Measurements from ENCODE around the gene CHST15. TPM values are rescaled to one million over a fixed set of nuclear protein-coding genes. Genes with fewer than 3 reads are reported as not detected.

CHST15 gene
- total and polyA plus RNA-seq, 2 of the 8 experiments (the other 6 are each of a cell fraction or from before 2014, with no cell fraction given): 8.8 to 9.1 TPM

DNA sequence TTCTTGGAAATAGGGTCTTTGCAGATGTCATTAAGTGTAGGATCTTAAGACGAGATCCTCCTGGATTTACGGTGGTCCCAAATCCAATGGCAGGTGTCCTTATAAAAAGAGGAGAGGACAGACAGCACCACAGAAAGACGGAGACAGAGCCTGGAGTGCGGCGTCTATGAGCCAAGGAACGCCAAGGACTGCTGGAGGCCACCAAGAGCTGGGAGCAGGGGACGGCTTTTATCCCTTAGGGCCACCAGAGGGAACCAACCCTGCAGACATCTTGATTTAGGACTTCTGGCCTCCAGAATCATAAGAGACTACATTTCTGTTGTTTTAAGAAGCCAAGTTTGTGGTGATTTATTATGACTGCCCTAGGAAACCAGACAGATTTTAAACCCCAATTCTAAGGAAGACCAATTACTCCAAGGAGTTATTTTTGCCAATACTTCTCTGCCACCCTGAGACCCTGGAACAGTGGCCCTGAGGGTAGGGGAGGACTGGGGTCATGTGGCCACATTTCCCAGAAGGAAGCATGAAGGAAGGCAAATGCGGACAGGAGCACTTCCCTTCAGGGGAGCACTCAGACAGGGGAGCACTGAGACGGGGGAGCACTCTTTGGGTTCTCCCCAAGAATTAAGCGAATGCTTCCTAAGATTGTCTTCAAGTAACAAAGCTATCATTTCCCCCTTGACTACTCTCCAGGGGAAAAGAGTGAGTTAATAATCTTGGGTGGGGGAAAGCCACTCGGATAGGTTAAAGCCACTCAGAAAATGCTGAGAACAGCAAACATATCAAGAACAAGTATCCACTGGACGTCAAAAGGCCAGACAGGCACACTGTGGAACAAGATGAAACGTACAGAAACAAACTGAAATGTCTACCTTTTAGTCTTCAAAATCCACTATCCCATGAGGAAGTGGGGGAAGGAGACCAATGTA is 67.5 kb downstream of the CHST15 start:
- Histone ChIP-seq H3K36me3 (ENCODE audit: control insufficient read depth in 2 of 4, insufficient read depth in 4 of 4, low read length in 3 of 4) (no peaks in the 10 kb centered on the region), H3K23me2 (ENCODE audit: low read depth, low read length) (peaks cover 1% of the 10 kb centered on the region; the same call in 1 of the 2 replicates), H2BK15ac (ENCODE audit: low read length) (peak overlapping the region; percentile 36; the same call in 1 of the 2 replicates), H3K56ac (replicated peaks; ENCODE audit: insufficient read length, low read depth, low read length) (no peak overlapping the region), H2BK5ac (ENCODE audit: low read depth, low read length) (peak overlapping the region; percentile 82; the same call in 1 of the 2 replicates), H3K4me1 (replicated peaks in 1 of 4; ENCODE audit: control insufficient read depth in 3 of 4, insufficient read depth in 4 of 4, low read length in 3 of 4) (peaks cover 11 to 24% (median 15%) of the 10 kb centered on the region in 4 experiments), H3K23ac (ENCODE audit: insufficient read length) (no peak overlapping the region), H2BK120ac (replicated peaks; ENCODE audit: low read depth, low read length) (no peak overlapping the region), H3K4me3 (ENCODE audit: extremely low read depth in 1 of 4, insufficient read depth in 2 of 4, low read depth in 3 of 4, low read length in 4 of 4) (no peak overlapping the region), H2BK20ac (ENCODE audit: low read length) (0 out of 2 replicates have a peak overlapping the region, but pooled peaks have one; percentile 75), H4K5ac (ENCODE audit: insufficient read length, low read depth, low read length) (no peak overlapping the region), H4K91ac (replicated peaks; ENCODE audit: insufficient read length, low read length) (peak overlapping the region; percentile 32), H4K8ac (ENCODE audit: extremely low read depth, insufficient read depth, low read length) (no peak overlapping the region), H3K9ac (replicated peaks in 1 of 4; ENCODE audit: extremely low read depth in 1 of 4, low read depth in 3 of 4, low read length in 3 of 4) (no peak overlapping the region), H3K18ac (ENCODE audit: extremely low read depth, low read length) (no peak overlapping the region), H3K79me1 (ENCODE audit: low read depth, low read length) (no peaks in the 10 kb centered on the region), H2BK12ac (ENCODE audit: low read depth, low read length) (0 out of 2 replicates have a peak overlapping the region, but pooled peaks have one; percentile 84), H3K9me3 (ENCODE audit: insufficient read depth in 2 of 2, low read depth in 1 of 2, low read length in 1 of 2) (no peaks in the 10 kb centered on the region), H3K27ac (ENCODE audit: low read depth, low read length) (no peak overlapping the region), H4K20me1 (replicated peaks in 1 of 2; ENCODE audit: control insufficient read depth in 1 of 2, insufficient read depth in 2 of 2, low read length in 2 of 2) (no peaks in the 10 kb centered on the region), H2AFZ (ENCODE audit: low read length) (no peak overlapping the region), H3K4ac (replicated peaks; ENCODE audit: insufficient read length, low read depth, low read length) (no peak overlapping the region), H3K27me3 (replicated peaks in 1 of 4; ENCODE audit: control insufficient read depth in 3 of 4, extremely low read depth in 1 of 4, insufficient read depth in 3 of 4, low read length in 3 of 4) (0 out of 7 replicates have a peak, but pooled peaks cover 0 to 2% (median 0%) of the 10 kb centered on the region in 4 experiments), H3K14ac (ENCODE audit: insufficient read length) (no peak overlapping the region), H3K4me2 (ENCODE audit: insufficient read depth in 1 of 2, low read depth in 2 of 2, low read length in 2 of 2) (0 out of 4 replicates have a peak overlapping the region, but pooled peaks of 1 of the 2 experiments have one; percentile 4), H3K79me2 (ENCODE audit: control insufficient read depth in 1 of 2, insufficient read depth in 2 of 2, low read length in 2 of 2) (no peaks in the 10 kb centered on the region), H2AK5ac (ENCODE audit: low read depth, low read length) (no peak overlapping the region)
- ChIA-PET CTCF (ENCODE audit: partially characterized antibody) (interaction anchor here (0.6 to 2.6 kb wide), 15 partner anchors 9 to 372 kb away, joined by 3 to 7 read pairs (median 3); no protein-coding TSS in a partner anchor), POLR2A (ENCODE audit: partially characterized antibody) (interaction anchor here (0.8 to 1.0 kb wide), 2 partner anchors 40 to 66 kb away, joined by 3 to 4 read pairs; no protein-coding TSS in a partner anchor)
- DNase-seq (ENCODE audit: low read depth in 1 of 2, low spot score in 2 of 2) (no peak), FAIRE-seq (no peak)
- TF ChIP-seq CTCF (IDR thresholded peaks at IDR 0.05; ENCODE audit: control extremely low read depth in 1 of 3, insufficient read depth in 1 of 3, low read depth in 1 of 3, low read length in 3 of 3) (peak; percentile 28 to 31 (median 29); a peak in 3 of 4 replicates), YY1 (IDR thresholded peaks at IDR 0.05; ENCODE audit: low read depth, low read length) (peak; percentile 41; the same call in 1 of the 2 replicates), RAD21 (IDR thresholded peaks at IDR 0.05 in 1 of 2, conservative IDR thresholded peaks at IDR 0.05 in 1 of 2; ENCODE audit: low read depth in 2 of 2, low read length in 2 of 2) (peak; percentile 48 to 62), SIN3A (conservative IDR thresholded peaks at IDR 0.05 in 1 of 2, IDR thresholded peaks at IDR 0.05 in 1 of 2; ENCODE audit: low read depth in 1 of 2, low read length in 2 of 2) (no peak)
- WGBS, 2 experiments (ENCODE audit: extremely low coverage in 1 of 2, insufficient coverage in 1 of 2, insufficient read length in 1 of 2, insufficient replicate concordance in 2 of 2, low coverage in 1 of 2, low lambda C conversion rate in 2 of 2, missing lambda C conversion rate in 1 of 2): 78% methylated on average over 13 of the region's 13 CpGs; no CpG with 5 or more reads in 1 of the 2 experiments
